Measurements from ENCODE around the gene BET1L.

DNA sequence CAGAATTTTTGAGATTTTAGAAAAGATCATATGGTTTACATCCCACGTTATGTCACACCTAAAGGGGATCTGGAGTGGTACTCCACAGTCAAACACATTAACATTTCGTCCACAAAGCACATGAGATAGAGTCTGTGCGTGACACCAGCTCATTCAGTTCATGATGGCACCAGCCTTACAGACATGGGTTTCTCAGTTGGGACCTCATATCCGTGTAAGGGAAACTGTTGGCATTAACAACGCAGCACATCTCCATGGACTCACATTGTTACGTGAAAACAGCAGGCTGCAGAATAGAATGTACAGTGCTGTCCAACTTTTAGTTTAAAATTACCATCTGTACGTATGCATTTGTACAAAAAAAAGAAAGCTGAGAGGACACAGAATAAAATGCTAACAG lies 14.3 kb upstream of the BET1L start:
- TF ChIP-seq CTCF (conservative IDR thresholded peaks at IDR 0.05; ENCODE audit: low read length): no peak
- no peak for TF ChIP-seq EZH2phosphoT487 (IDR thresholded peaks at IDR 0.05; ENCODE audit: borderline replicate concordance, low read depth, low read length)

Data from OCI-LY7 (cell line).